T-cell (primary cell): ENCODE results near the gene TTC7B. TPM values are rescaled to one million over a fixed set of nuclear protein-coding genes. Genes with fewer than 3 reads are reported as not detected.

ENCODE experiments used
- ATAC-seq, 4 experiments: fragments of 200-7000 bp in 3 of 4; fragments of 150-1000 bp in 1 of 4; cut with Tn5 transposase; replicated peaks in 1 of 4; 1 replicate in 3 of 4; 2 replicates in 1 of 4; pipeline ENCODE4 v1.10.0; 2021; ENCODE audit warnings: moderate library complexity in 3 of 4, mild to moderate bottlenecking in 2 of 4, moderate number of reproducible peaks in 1 of 4
- CTCF ChIA-PET, 2 donors: fragments of 300-600 bp; sonication (Branson Sonifier 250); formaldehyde crosslinking; loops; one replicate each; lab custom pipeline; 2022; ENCODE audit warnings: antibody characterized with exemption in 2 of 2; lab: Charles Lee
- POLR2A ChIA-PET, 2 donors: fragments of 300-600 bp; sonication (Branson Sonifier 250); formaldehyde crosslinking; loops; one replicate each; lab custom pipeline; 2022; ENCODE audit warnings: antibody characterized with exemption in 2 of 2; lab: Charles Lee
- DNase-seq, 35 experiments: peaks; one replicate each; pipeline versions ENCODE4 v3.0.0 to v3.0.0-alpha.2; 2013 to 2023
- H3K27ac ChIP-seq: one replicate; pipeline ENCODE4 v1.5.1; 2013; ENCODE audit warnings: low read length
- H3K27me3 ChIP-seq, 2 experiments: replicated peaks in 1 of 2; 1 replicate in 1 of 2; 2 replicates in 1 of 2; pipeline versions ENCODE4 v1.6.1 to v1.7.0; 2013; ENCODE audit warnings: low read length in 1 of 2, mixed read lengths in 1 of 2; ENCODE audit not compliant: control insufficient read depth in 2 of 2, insufficient read depth in 2 of 2; ENCODE audit errors: extremely low read depth in 1 of 2
- H3K36me3 ChIP-seq, 2 donors: 1 replicate in 1 of 2; 2 replicates in 1 of 2; pipeline versions ENCODE4 v1.6.1 to v1.7.0; 2013; ENCODE audit warnings: low read length in 1 of 2; ENCODE audit not compliant: control insufficient read depth in 2 of 2, insufficient read depth in 1 of 2; ENCODE audit errors: extremely low read depth in 1 of 2
- H3K4me1 ChIP-seq, 2 experiments: 1 replicate in 1 of 2; 2 replicates in 1 of 2; pipeline versions ENCODE4 v1.6.1 to v1.7.0; 2013; ENCODE audit warnings: low read length in 2 of 2, mixed read lengths in 1 of 2; ENCODE audit not compliant: insufficient read depth in 2 of 2, control insufficient read depth in 1 of 2; ENCODE audit errors: extremely low read depth in 1 of 2
- H3K4me3 ChIP-seq, 2 donors: 1 replicate in 1 of 2; 2 replicates in 1 of 2; pipeline versions ENCODE4 v1.5.1 to v1.7.0; 2013; ENCODE audit warnings: mild to moderate bottlenecking in 2 of 2, low read length in 1 of 2, moderate library complexity in 1 of 2; ENCODE audit not compliant: control insufficient read depth in 1 of 2; ENCODE audit errors: extremely low read depth in 1 of 2
- H3K9me3 ChIP-seq: 2 replicates; pipeline ENCODE4 v1.7.0; 2013
- H3K27ac Mint-ChIP-seq, 2 donors: one replicate each; pipeline ENCODE4 v1.8.0; 2020 to 2021; ENCODE audit warnings: mild to moderate bottlenecking in 2 of 2, mixed read lengths in 2 of 2
- H3K27me3 Mint-ChIP-seq, 2 donors: one replicate each; pipeline ENCODE4 v1.8.0; 2021 to 2022; ENCODE audit warnings: mixed read lengths in 2 of 2
- H3K36me3 Mint-ChIP-seq: one replicate; pipeline ENCODE4 v1.8.0; 2021; ENCODE audit warnings: mixed read lengths
- H3K4me1 Mint-ChIP-seq, 3 donors: one replicate each; pipeline ENCODE4 v1.8.0; 2020 to 2022; ENCODE audit warnings: mixed read lengths in 3 of 3, mild to moderate bottlenecking in 1 of 3
- H3K4me3 Mint-ChIP-seq, 3 donors: one replicate each; pipeline ENCODE4 v1.8.0; 2020 to 2022; ENCODE audit warnings: mild to moderate bottlenecking in 3 of 3, mixed read lengths in 3 of 3, moderate library complexity in 3 of 3
- H3K9me3 Mint-ChIP-seq, 3 donors: one replicate each; pipeline ENCODE4 v1.8.0; 2020 to 2022; ENCODE audit warnings: mixed read lengths in 3 of 3
- WGBS: methylation state at CpG from one replicate; pipeline ENCODE4 v1.1.5; 2013; ENCODE audit warnings: missing lambda C conversion rate; ENCODE audit not compliant: insufficient coverage; 5-methylcytosine and 5-hydroxymethylcytosine counted together
- total RNA-seq, 35 experiments: library from RNA in 6 of 35; stranded (reverse) in 6 of 35; fragments of 120-200 nt in 1 of 35; gene quantifications; one replicate each; pipeline versions ENCODE4 v1.2.1 to v1.2.4 and lab custom pipeline; 2013 to 2026

Gene TTC7B
- total RNA-seq, 5 donors from 2014 or later (not counting 1 experiment from before 2014, with no cell fraction given): 1.5 to 2.6 (median 1.7) TPM

DNA sequence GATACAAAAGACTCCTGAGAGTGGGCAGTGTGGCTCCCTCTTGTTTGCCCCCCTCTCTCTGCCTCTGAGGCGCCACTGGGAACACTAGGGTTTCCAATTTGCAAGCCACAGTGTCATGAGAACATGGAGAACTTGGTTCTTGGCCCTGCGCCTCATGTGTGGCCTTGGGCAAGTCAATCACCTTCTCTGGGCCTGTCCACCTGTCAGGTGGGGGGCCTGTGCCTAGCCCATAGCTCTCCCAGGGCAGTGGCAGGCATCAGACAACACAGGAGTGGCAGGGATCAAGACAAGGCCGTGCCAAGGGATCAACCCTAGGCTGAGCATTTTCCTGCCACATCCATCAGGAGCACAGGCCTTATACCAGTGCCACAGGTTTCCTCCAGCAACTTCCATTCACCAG, 234.1 kb downstream of the TTC7B start:
- H3K27ac ChIP-seq: no peak overlapping the region
- no peaks in the 10 kb centered on the region for H3K36me3 Mint-ChIP-seq
- H3K27ac Mint-ChIP-seq: no peak overlapping the region
- no peaks in the 10 kb centered on the region for H3K4me1 ChIP-seq
- peaks cover 0 to 4% of the 10 kb centered on the region in 2 experiments for H3K27me3 ChIP-seq
- no peak overlapping the region for H3K4me3 ChIP-seq
- no peaks in the 10 kb centered on the region for H3K9me3 Mint-ChIP-seq
- H3K36me3 ChIP-seq: no peaks in the 10 kb centered on the region
- CTCF ChIA-PET: no interaction called here
- H3K4me1 Mint-ChIP-seq: no peaks in the 10 kb centered on the region
- no peak overlapping the region for H3K4me3 Mint-ChIP-seq
- no peaks in the 10 kb centered on the region for H3K27me3 Mint-ChIP-seq
- DNase-seq (no peak), ATAC-seq (no peak)
- H3K9me3 ChIP-seq: no peaks in the 10 kb centered on the region
- POLR2A ChIA-PET: no interaction called here
- 92% methylated on average over 2 of the region's 3 CpGs for WGBS

DNA sequence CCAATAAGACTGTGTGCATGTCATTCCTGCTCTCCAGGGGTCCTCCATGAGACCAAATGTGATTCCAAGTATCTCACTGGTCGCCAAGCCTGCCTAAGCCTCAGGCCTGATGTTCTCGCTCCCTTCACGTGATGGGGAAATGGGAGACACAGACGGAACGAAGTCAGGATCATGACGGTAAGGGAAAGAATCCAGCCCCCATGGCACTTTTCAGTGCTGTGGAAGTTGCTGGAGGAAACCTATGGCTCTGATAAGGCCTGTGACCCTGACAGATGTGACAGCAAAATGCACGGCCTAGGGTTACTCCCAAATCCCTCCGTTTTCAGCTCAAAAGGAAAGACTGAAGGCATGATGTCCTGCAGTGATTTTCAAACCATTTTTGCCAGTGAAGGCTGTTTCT, 234.5 kb downstream of the TTC7B start:
- POLR2A ChIA-PET: no interaction called here
- 95% methylated on average over 8 of the region's 8 CpGs for WGBS

GRCh38 chr14:90580377-90581335, 235.6 kb downstream of the TTC7B start:
- CTCF ChIA-PET: no interaction called here
- H3K4me1 ChIP-seq: no peaks in the 10 kb centered on the region
- no peak overlapping the region for H3K4me3 ChIP-seq
- no peaks in the 10 kb centered on the region for H3K4me1 Mint-ChIP-seq
- no peak overlapping the region for H3K4me3 Mint-ChIP-seq
- no peak overlapping the region for H3K27ac ChIP-seq
- POLR2A ChIA-PET: no interaction called here
- no peak for DNase-seq
- H3K27me3 Mint-ChIP-seq: no peaks in the 10 kb centered on the region
- H3K27ac Mint-ChIP-seq: no peak overlapping the region
- peaks cover 0 to 4% of the 10 kb centered on the region in 2 experiments for H3K27me3 ChIP-seq
- no peaks in the 10 kb centered on the region for H3K9me3 ChIP-seq
- H3K36me3 Mint-ChIP-seq: no peaks in the 10 kb centered on the region
- no peaks in the 10 kb centered on the region for H3K9me3 Mint-ChIP-seq
- 86% methylated on average over 20 of the region's 20 CpGs for WGBS
- no peak for ATAC-seq
- no peaks in the 10 kb centered on the region for H3K36me3 ChIP-seq

More for the DNA sequence above, 234.5 kb downstream of the TTC7B start:
- peaks cover 0 to 4% of the 10 kb centered on the region in 2 experiments for H3K27me3 ChIP-seq
- DNase-seq (no peak), ATAC-seq (no peak)
- no peaks in the 10 kb centered on the region for H3K36me3 Mint-ChIP-seq
- no peaks in the 10 kb centered on the region for H3K4me1 ChIP-seq
- no peak overlapping the region for H3K4me3 ChIP-seq
- no peak overlapping the region for H3K4me3 Mint-ChIP-seq
- H3K9me3 Mint-ChIP-seq: no peaks in the 10 kb centered on the region
- H3K27ac ChIP-seq: no peak overlapping the region
- H3K4me1 Mint-ChIP-seq: no peaks in the 10 kb centered on the region
- H3K9me3 ChIP-seq: no peaks in the 10 kb centered on the region
- H3K27me3 Mint-ChIP-seq: no peaks in the 10 kb centered on the region
- no peak overlapping the region for H3K27ac Mint-ChIP-seq
- CTCF ChIA-PET: no interaction called here
- H3K36me3 ChIP-seq: no peaks in the 10 kb centered on the region

DNA sequence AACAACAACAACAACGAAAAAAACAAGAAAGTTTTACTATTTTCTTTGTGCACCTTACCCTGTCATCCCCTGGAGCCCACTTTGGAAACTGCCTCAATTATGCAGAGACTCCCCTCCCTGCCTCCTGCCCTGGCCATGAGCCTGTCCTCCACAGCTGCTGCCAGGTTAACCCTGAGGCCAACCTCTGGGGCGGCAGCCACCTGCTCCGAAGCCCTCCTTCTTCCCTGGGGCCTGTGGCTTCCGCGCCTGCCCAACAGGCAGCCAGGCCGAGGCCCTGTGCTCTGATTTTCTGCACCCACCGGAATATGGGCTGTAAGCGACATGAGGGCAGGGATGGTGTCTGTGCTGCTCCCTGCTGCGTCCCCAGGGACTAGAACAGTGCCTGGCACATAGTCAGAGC, 236.4 kb downstream of the TTC7B start:
- no peak overlapping the region for H3K27ac ChIP-seq
- Mint-ChIP-seq H3K9me3 (no peaks in the 10 kb centered on the region), H3K4me1 (no peaks in the 10 kb centered on the region), H3K36me3 (no peaks in the 10 kb centered on the region), H3K27me3 (no peaks in the 10 kb centered on the region), H3K27ac (no peak overlapping the region), H3K4me3 (no peak overlapping the region)
- H3K36me3 ChIP-seq: no peaks in the 10 kb centered on the region
- whole genome bisulfite sequencing: 94% methylated on average over 9 of the region's 9 CpGs
- no peak for DNase-seq
- H3K9me3 ChIP-seq: no peaks in the 10 kb centered on the region
- ChIA-PET POLR2A (no interaction called here), CTCF (no interaction called here)
- ATAC-seq: no peak
- no peak overlapping the region for H3K4me3 ChIP-seq
- peaks cover 0 to 4% of the 10 kb centered on the region in 2 experiments for H3K27me3 ChIP-seq
- H3K4me1 ChIP-seq: no peaks in the 10 kb centered on the region

GRCh38 chr14:90579088-90579487, 237.1 kb downstream of the TTC7B start:
- H3K9me3 Mint-ChIP-seq: no peaks in the 10 kb centered on the region
- no peaks in the 10 kb centered on the region for H3K27me3 Mint-ChIP-seq
- no peaks in the 10 kb centered on the region for H3K4me1 ChIP-seq
- H3K27me3 ChIP-seq: peaks cover 0 to 4% of the 10 kb centered on the region in 2 experiments
- no peak for ATAC-seq
- no peaks in the 10 kb centered on the region for H3K9me3 ChIP-seq
- no peak overlapping the region for H3K27ac Mint-ChIP-seq
- no peaks in the 10 kb centered on the region for H3K4me1 Mint-ChIP-seq
- H3K4me3 ChIP-seq: no peak overlapping the region
- H3K36me3 Mint-ChIP-seq: no peaks in the 10 kb centered on the region
- H3K27ac ChIP-seq: no peak overlapping the region
- no peak for DNase-seq
- ChIA-PET CTCF (no interaction called here), POLR2A (interaction anchor here in 1 of 2 donors (0.6 kb wide), 1 partner anchor 54 kb away, joined by 6 read pairs; no protein-coding TSS in a partner anchor)
- no peak overlapping the region for H3K4me3 Mint-ChIP-seq
- 92% methylated on average over 4 of the region's 8 CpGs for WGBS
- H3K36me3 ChIP-seq: no peaks in the 10 kb centered on the region

GRCh38 chr14:90578283-90578985, 237.8 kb downstream of the TTC7B start:
- Mint-ChIP-seq H3K9me3 (no peaks in the 10 kb centered on the region), H3K4me1 (no peaks in the 10 kb centered on the region), H3K27ac (no peak overlapping the region), H3K27me3 (no peaks in the 10 kb centered on the region), H3K4me3 (no peak overlapping the region), H3K36me3 (no peaks in the 10 kb centered on the region)
- POLR2A ChIA-PET: interaction anchor here in 1 of 2 donors (0.6 kb wide), 1 partner anchor 55 kb away, joined by 6 read pairs; no protein-coding TSS in a partner anchor
- Histone ChIP-seq H3K4me1 (no peaks in the 10 kb centered on the region), H3K36me3 (no peaks in the 10 kb centered on the region), H3K4me3 (no peak overlapping the region), H3K27me3 (peaks cover 0 to 4% of the 10 kb centered on the region in 2 experiments), H3K9me3 (no peaks in the 10 kb centered on the region), H3K27ac (no peak overlapping the region)
- no peak for DNase-seq
- CTCF ChIA-PET: no interaction called here
- WGBS: 90% methylated on average over 17 of the region's 17 CpGs
- ATAC-seq: no peak
